Erythroblast (primary cell): ENCODE measurements around the gene SORCS1.

Experiments
- GATA1 ChIP-seq: IDR thresholded peaks from 2 replicates; pipeline ENCODE4 v1.6.1; 2011; ENCODE audit warnings: low read depth, mild to moderate bottlenecking, control low read depth, low read length, moderate library complexity
- POLR2A ChIP-seq: IDR thresholded peaks from 2 replicates; pipeline ENCODE4 v1.6.1; 2011; ENCODE audit warnings: mild to moderate bottlenecking, low read length

DNA sequence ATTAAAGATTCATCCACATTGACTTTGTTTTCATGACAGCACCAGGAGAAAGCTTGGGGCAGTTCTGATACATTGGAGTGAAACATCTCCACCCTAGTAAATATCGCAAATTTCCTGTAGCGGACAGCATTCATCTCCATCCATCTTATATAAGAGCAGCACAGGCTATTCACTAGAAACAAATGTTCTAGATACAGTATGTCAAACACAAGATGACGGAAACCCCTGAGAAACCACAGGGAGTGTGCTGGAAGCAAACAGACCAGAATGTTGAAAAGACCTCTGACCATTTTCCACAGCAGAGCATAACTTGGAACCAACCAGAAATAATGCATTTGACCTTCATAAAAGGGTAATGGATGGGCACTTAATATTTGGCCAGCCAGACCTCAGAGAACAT is 343.9 kb downstream of the SORCS1 start:
- TF ChIP-seq POLR2A (no peak), GATA1 (no peak)
